HG03520 (cell line): ENCODE measurements around the gene AKT1S1.
A peak's percentile ranks its signal among the peaks of the same experiment; 100 is the strongest.
"Not testable (repeated sequence)": the region's sequence is repeated elsewhere in the genome, so short reads cannot be mapped to it uniquely, and the experiment has no call there.

Experiments used
- ATAC-seq: cut with Tn5 transposase; IDR thresholded peaks from one replicate; pipeline ENCODE4 v1.9.1; 2021; ENCODE audit warnings: mild to moderate bottlenecking, moderate library complexity; ENCODE audit not compliant: unreplicated experiment

Gene AKT1S1

DNA sequence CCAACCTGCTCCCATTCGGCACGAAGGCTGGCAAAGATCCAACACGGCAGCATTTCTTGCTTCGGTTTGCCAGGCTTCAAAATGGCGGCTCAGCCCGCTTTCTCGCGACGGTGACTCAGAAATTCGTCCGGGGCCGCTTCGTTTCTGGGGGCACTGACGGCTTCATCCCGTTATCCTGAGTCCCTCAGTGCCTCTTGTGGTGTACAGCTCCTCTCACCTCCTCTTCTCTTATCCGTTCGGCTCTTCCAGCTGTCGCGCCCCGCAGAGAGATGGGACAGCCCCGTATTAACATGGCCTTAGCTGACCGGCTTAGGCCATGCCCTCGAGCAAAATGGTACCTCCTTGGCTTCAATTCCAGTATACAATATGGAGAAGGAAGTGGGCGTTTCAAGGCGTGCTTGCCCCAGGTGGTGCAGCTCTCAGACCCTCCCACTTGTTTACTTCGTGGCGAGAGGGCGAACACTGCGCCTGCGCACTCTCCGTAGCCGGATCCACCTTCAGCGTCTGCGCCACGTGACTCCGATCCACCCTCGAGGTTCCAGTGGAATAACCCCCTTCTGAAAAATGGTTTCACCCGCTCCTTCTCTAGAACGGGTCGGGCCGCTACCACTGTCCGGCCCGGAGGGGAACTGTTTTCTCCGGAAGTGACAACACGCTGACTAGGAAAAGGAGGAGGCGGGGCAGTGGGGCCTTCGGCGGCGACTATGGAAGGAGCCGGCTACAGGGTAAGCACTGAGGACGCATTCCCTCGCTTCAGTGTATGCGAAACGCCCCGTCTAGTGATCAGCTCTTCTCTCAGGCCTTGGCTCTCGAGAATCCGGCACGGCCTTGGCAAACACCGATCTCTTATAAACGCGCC is at the start of gene AKT1S1, which contains the start of gene TBC1D17:
Gene AKT1S1 (minus strand): TSS at position 336 of the 859 bp plus-strand sequence. CDS start 4,060 bp downstream, outside the sequence.
Gene TBC1D17 (plus strand): TSS at position 683 of the 859 bp plus-strand sequence. CDS start 22 bp downstream, at position 705.
- ATAC-seq, result peak; percentile 45

- no peak for ATAC-seq
Measured at GRCh38 chr19:49926515-49926914, 49.4 kb upstream of the AKT1S1 start.

- no peak for ATAC-seq
Measured at GRCh38 chr19:49925486-49925885, 48.3 kb upstream of the AKT1S1 start.

- not testable (repeated sequence) for ATAC-seq
Measured at GRCh38 chr19:49924881-49925210, 47.7 kb upstream of the AKT1S1 start.

DNA sequence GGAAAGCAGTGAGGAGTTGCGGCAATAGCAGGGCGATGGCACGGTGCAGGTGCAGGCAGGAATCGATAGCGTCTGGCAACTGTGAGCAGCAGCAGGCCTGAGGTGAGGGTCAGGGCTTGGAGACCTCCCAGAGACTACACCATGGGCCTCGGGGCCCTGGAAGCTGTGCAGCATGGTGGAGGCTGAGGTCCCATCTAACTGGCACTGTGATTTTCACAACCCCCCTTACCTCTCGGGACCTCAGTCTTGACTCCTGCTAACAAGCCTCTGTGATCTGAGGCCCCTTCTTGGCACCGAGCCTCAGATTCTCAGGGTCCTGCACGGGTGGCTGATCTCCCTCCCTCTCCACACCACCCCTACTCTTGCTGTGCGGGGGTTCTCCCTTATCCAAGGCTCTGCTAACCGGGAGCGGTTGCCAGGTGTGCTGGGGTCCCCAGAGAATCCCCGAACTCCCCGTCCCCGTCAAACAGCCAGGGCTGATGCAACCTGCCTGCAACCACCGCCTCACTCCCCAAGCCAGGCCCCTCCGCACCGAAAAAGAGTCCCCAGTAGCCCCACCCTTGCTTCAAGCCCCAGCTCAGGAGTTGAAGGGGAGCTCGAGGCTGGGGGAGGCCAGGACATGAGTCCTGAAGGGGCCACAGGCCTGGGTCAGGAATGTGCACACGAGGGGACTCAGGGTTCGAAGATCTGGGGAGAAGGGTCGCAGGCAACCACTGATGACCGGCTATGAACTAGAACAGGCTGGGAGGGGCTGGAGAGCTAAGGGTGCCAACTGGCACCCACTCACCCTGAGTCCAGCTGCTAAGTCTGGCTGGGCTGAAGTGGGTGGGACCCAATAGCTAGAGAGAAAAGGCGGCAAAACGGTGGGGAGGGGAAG is 47.1 kb upstream of the AKT1S1 start:
- no peak for ATAC-seq

DNA sequence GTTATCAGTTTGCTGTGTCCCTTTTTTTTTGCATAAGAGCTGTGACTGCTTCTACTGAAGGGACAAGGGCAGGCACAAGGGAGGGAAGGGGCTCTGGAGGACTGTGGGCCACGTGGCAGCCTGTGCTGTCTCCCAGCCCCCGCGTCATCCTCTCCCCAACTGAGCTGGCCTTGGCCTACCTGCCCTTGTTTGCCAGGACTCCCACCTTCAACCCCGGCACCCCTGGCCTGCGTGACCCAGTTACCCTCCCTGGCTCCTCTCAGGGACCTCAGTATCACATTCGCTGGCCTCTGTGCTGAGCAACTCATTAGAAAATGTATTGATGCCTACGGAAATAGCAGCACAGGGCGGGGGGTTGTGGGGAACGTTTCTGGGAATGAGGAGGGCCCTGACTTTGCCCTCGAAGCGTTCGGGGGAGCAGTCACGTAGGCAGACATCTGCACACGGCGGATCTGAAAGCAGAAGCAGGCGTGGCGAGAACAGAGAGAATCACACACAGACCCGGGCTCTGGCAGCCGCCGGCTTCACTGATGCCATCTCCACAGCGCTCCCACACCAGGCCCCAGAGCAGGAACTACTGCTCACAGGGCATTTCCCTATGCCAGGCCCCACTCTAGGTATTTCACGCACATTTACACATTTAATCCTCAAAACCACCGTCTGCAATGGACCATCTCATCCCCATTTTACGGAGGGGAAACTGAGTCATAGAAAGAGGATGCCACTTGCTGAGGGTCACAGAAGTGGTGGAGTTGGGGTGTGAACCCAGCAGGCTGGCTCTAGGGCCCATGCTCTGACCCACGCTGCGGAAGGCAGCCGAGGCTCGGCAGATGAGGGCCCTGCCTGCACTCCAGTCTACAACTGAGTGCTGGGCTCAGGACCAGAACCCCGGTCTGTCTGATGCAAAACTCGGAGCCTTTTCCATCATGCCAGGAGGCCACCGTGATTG is 46.2 kb upstream of the AKT1S1 start:
- ATAC-seq, result no peak

GRCh38 chr19:49921871-49922795 is 45.0 kb upstream of the AKT1S1 start:
- no peak for ATAC-seq

- no peak for ATAC-seq
Measured at GRCh38 chr19:49920624-49921363, 43.6 kb upstream of the AKT1S1 start.

DNA sequence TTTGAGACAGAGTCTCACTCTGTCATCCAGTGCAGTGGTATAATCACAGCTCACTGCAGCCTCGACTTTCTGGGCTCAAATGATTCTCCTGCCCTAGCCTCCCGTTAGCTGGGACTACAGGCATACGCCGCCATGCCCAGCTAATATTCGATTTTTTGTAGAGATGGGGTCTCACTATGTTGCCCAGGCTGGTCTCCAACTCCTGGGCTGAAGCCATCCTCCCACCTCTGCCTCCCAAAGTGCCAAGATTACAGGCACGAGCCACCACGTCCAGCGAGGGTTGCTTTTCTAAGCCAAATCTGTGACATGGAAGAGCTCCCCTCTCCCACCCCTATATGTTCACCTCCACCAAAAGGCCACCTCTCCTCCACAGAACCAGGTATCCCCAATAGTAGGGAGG is 40.9 kb upstream of the AKT1S1 start:
- no peak for ATAC-seq

- ATAC-seq, result no peak
Measured at GRCh38 chr19:49916839-49917733, 39.9 kb upstream of the AKT1S1 start.

DNA sequence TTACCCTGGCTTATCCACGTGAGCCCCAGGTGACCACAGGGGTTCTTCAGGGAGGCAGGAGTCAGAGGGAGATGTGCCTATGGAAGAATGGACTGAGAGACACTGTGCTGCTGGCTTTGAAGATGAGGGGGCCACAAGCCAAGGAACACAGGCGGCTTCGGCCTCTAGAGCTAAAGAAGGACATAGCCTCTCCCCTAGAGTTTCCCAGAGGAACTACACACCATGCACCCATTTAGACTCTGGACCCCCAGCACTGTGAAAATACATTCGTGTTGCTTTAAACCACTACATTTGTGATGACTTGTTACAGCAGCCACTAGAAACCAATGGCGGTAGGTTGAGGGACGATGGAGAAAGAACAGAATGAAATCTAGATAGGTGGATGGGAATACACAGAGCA is 38.1 kb upstream of the AKT1S1 start:
- no peak for ATAC-seq

DNA sequence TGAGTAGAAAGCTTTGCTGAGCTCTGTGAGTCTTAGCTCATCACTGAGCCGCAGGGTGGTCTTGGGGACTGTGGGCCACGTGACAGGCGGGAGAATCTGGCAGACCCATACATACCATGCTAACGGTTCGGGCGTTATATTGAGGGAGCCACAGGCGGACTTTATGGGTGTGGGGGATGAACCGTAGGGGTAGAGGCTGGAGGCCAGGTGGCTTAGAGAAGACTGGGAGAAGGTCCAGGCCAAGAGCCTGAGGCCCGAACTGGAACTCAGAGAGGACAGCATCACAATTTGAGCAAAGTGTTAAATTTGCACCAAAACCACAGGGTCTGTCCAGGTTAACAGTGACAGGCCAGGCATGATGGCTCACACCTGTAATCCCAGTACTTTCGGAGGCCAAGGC is 36.6 kb upstream of the AKT1S1 start:
- ATAC-seq, result no peak

- no peak for ATAC-seq
Measured at GRCh38 chr19:49912965-49913685, 36.0 kb upstream of the AKT1S1 start.

- no peak for ATAC-seq
Measured at GRCh38 chr19:49911381-49912145, 34.4 kb upstream of the AKT1S1 start.

DNA sequence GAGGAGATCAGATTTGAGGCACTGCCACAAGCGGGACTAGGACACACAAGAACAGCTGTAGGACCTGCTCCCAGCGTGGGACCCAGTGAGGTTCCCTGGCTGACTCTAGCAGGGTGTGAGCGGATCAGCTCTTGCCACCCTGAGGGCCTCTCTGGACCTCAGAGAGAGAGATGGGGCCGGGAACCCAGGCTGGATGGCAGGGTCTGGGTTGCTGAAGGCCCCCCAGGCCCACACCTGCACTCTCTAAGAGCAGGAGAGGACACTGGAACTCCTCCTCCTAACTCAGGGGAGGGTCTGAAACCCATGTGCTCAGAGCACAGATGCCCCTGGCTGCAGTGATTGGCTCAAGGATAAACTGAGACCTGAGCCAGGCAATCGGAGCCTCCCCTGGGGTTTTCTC is 33.0 kb upstream of the AKT1S1 start:
- ATAC-seq, result no peak
